HG03175 (cell line): Measurements from ENCODE around the gene RARA.

Experiments used
- ATAC-seq: cut with Tn5 transposase; IDR thresholded peaks from one replicate; pipeline ENCODE4 v1.9.1; 2021; ENCODE audit warnings: mild to moderate bottlenecking, moderate library complexity; ENCODE audit not compliant: unreplicated experiment

The RARA gene

GRCh38 chr17:40315678-40316570, 6.9 kb downstream of the RARA start:
- no peak for ATAC-seq

- no peak for ATAC-seq
These were observed 7.8 kb downstream of the RARA start for GRCh38 chr17:40316571-40317344.

GRCh38 chr17:40317345-40317873, 8.4 kb downstream of the RARA start:
- no peak for ATAC-seq

GRCh38 chr17:40317880-40318829, 9.2 kb downstream of the RARA start:
- ATAC-seq = peak; percentile 53

GRCh38 chr17:40318830-40319391, 9.9 kb downstream of the RARA start:
- no peak for ATAC-seq

GRCh38 chr17:40319651-40320540, 10.9 kb downstream of the RARA start:
- no peak for ATAC-seq

GRCh38 chr17:40320756-40321523, 12.0 kb downstream of the RARA start:
- no peak for ATAC-seq

GRCh38 chr17:40321524-40321929, 12.5 kb downstream of the RARA start:
- ATAC-seq = no peak

GRCh38 chr17:40321961-40322357, 13.0 kb downstream of the RARA start:
- no peak for ATAC-seq

GRCh38 chr17:40322358-40323315, 13.7 kb downstream of the RARA start:
- ATAC-seq = peak; percentile 35

GRCh38 chr17:40323391-40324381, 14.7 kb downstream of the RARA start:
- ATAC-seq = no peak

- ATAC-seq = no peak
These were observed 16.4 kb downstream of the RARA start for GRCh38 chr17:40325156-40326013.

- peak; percentile 24 for ATAC-seq
These were observed 17.2 kb downstream of the RARA start for GRCh38 chr17:40326014-40326831.

- ATAC-seq = no peak
These were observed 17.8 kb downstream of the RARA start for GRCh38 chr17:40326832-40327199.
